Right lobe of liver (tissue), 6 donors: Measurements from ENCODE around the gene TCF4. TPM values are rescaled to one million over a fixed set of nuclear protein-coding genes. Genes with fewer than 3 reads are reported as not detected.

Experiments
- ATAC-seq, 4 donors: fragments of 200-7000 bp; cut with Tn5 transposase; one replicate each; pipeline ENCODE4 v1.9.1; 2020; ENCODE audit warnings: mild to moderate bottlenecking in 4 of 4, moderate library complexity in 4 of 4
- DNase-seq, 3 donors: peaks; one replicate each; pipeline ENCODE4 v3.0.0-alpha.2; 2020
- H3K27ac ChIP-seq, 3 donors: fragments of 200-600 bp; one replicate each; pipeline ENCODE4 v1.8.0; 2022
- H3K27me3 ChIP-seq, 2 donors: fragments of 200-600 bp; one replicate each; pipeline ENCODE4 v1.8.0; 2022
- H3K36me3 ChIP-seq, 4 donors: fragments of 200-600 bp; sonication (generic) in 1 of 4; one replicate each; pipeline versions ENCODE4 v1.5.1 to v1.8.0; 2017 to 2022; ENCODE audit warnings: control low read depth in 1 of 4
- H3K4me1 ChIP-seq, 4 donors: fragments of 200-600 bp; sonication (generic) in 1 of 4; one replicate each; pipeline versions ENCODE4 v1.5.1 to v1.8.0; 2017 to 2022; ENCODE audit warnings: control low read depth in 1 of 4
- H3K4me3 ChIP-seq, 3 donors: fragments of 200-600 bp; one replicate each; pipeline ENCODE4 v1.8.0; 2022
- H3K9me3 ChIP-seq, 4 donors: fragments of 200-600 bp; sonication (generic) in 1 of 4; one replicate each; pipeline versions ENCODE4 v1.5.1 to v1.8.0; 2017 to 2022; ENCODE audit warnings: control low read depth in 1 of 4
- CTCF ChIP-seq, 4 donors: fragments of 200-600 bp in 3 of 4; fragments of 450-650 bp in 1 of 4; IDR thresholded peaks; one replicate each; pipeline versions ENCODE4 v1.5.1 to v1.8.0; 2016 to 2022; ENCODE audit warnings: antibody characterized with exemption in 4 of 4, mild to moderate bottlenecking in 2 of 4
- POLR2A ChIP-seq: fragments of 450-650 bp; IDR thresholded peaks from one replicate; pipeline ENCODE4 v1.6.1; 2017; ENCODE audit warnings: antibody characterized with exemption, mild to moderate bottlenecking
- WGBS: methylation state at CpG from one replicate; pipeline ENCODE4 v1.1.6; 2018; ENCODE audit warnings: low coverage, low lambda C conversion rate; ENCODE audit not compliant: insufficient coverage; ENCODE audit errors: missing lambda C conversion rate; 5-methylcytosine and 5-hydroxymethylcytosine counted together
- intact Hi-C, 2 donors: fragments of 100-400 bp; cut with DNase I; formaldehyde crosslinking; loops; one replicate each; pipeline versions ENCODE4 v1.11.2 to v1.14.1; 2022
- total RNA-seq, 6 experiments: library from RNA; depleted of rRNA in 2 of 6; stranded (reverse); fragments of >200 nt in 2 of 6; fragmentation: NEBNext Ultra II Directional in 3 of 6; extraction: Animal tissue kit (Norgen Biotek cat#: 25700) in 3 of 6; gene quantifications; one replicate each; pipeline versions ENCODE4 v1.1.0 to v1.2.4, GENCODE V29; 2016 to 2023
- donor health status: DM: no; HTN: yes; CAD: no.
- donor health status: DM: no; HTN: no; CAD: no.
- donor health status: DM: no; HTN: no; CAD: no.
- donor health status: DM: no; HTN: yes; CAD: no.
- donor health status: DM: no; HTN: yes; CAD: no.

Gene TCF4
- total RNA-seq, 6 experiments from 2014 or later = 8.1 to 19.5 (median 10.4) TPM

GRCh38 chr18:55322178-55322735, 265.7 kb downstream of the TCF4 start:
- H3K36me3 ChIP-seq = no peaks in the 10 kb centered on the region
- no peak for TF ChIP-seq CTCF (IDR thresholded peaks at IDR 0.05)
- TF ChIP-seq POLR2A = peak; percentile 21
- peak; percentile 71 to 78 (median 76) for ATAC-seq
- intact Hi-C loops = no loop called here
- no peaks in the 10 kb centered on the region for H3K4me1 ChIP-seq
- peaks cover 0 to 11% of the 10 kb centered on the region in 2 donors for H3K27me3 ChIP-seq
- peak; percentile 56 to 62 (median 61) for DNase-seq
- WGBS = 2% methylated on average over 16 of the region's 30 CpGs
- peak overlapping the region; percentile 19 to 41 (median 23) for H3K4me3 ChIP-seq
- no peaks in the 10 kb centered on the region for H3K9me3 ChIP-seq
- H3K27ac ChIP-seq = peak overlapping the region; percentile 60 to 72 (median 71)

DNA sequence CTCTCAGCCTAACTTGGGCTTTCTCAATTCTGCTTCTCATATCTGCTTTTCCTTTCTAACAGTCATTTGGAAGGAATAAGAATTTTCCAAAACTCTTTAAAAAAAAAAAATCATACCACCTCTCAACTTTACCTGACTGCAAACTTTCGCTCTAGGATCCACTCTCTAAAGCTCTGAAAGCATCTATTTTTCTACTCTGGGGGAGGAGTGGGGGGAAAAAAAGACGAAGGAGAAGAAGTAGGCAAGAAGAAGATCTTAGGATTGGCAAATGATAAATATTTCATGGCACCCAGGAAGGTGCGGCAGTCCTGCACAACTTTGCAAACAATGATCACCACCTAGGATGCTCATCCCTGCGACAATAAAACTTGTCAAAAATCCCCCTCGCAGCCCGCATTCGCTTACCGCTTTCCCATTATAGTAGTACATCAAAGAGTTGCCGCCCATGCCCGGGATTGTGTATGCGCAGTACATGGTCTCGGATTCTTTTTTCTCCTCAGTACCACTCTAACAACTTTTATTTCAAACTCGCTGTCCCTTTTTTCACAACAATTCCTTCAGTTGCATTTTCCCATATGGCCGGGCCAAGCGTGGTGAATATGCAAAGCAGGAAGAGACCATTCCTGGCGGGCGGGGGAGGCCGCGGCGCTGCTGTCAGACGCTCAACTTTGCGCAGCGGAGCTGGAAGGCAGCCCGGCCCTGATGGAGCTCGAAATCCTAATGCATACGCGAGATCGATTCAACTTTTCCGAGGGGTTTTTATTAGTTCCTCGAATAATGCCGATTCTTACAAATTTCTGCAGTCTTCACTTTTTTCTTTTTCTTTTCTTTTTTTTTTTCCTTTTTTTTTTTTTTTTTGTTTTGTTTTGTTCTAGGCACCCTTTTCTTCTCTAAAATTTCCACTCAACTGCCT, 266.5 kb downstream of the TCF4 start:
- intact Hi-C loops = no loop called here
- ATAC-seq (peak; percentile 84 to 86 (median 85)), DNase-seq (peak; percentile 77 to 84 (median 84))
- Histone ChIP-seq H3K9me3 (no peaks in the 10 kb centered on the region), H3K4me3 (peak overlapping the region; percentile 23 to 41 (median 29)), H3K27me3 (peaks cover 0 to 11% of the 10 kb centered on the region in 2 donors), H3K36me3 (no peaks in the 10 kb centered on the region), H3K4me1 (no peaks in the 10 kb centered on the region), H3K27ac (peak overlapping the region; percentile 19 to 72 (median 67))
- TF ChIP-seq POLR2A = no peak
- no peak for TF ChIP-seq CTCF (IDR thresholded peaks at IDR 0.05)
- 5% methylated on average over 31 of the region's 31 CpGs for whole genome bisulfite sequencing

GRCh38 chr18:55320424-55321264, 267.3 kb downstream of the TCF4 start:
- Histone ChIP-seq H3K27me3 (peaks cover 0 to 11% of the 10 kb centered on the region in 2 donors), H3K9me3 (no peaks in the 10 kb centered on the region), H3K4me1 (no peaks in the 10 kb centered on the region), H3K4me3 (peak overlapping the region; percentile 23 to 41 (median 29)), H3K36me3 (no peaks in the 10 kb centered on the region), H3K27ac (peak overlapping the region in 2 of 3 donors; percentile 67 to 72)
- ATAC-seq (no peak), DNase-seq (no peak)
- intact Hi-C loops = no loop called here
- TF ChIP-seq CTCF (IDR thresholded peaks at IDR 0.05) (no peak), POLR2A (no peak)
- whole genome bisulfite sequencing = 33% methylated on average over 8 of the region's 8 CpGs

- no peak for TF ChIP-seq POLR2A
- TF ChIP-seq CTCF (IDR thresholded peaks at IDR 0.05) = no peak
These were observed 268.4 kb downstream of the TCF4 start for GRCh38 chr18:55319459-55320193.

More at GRCh38 chr18:55319459-55320193, 268.4 kb downstream of the TCF4 start:
- no peaks in the 10 kb centered on the region for H3K36me3 ChIP-seq
- intact Hi-C loops = no loop called here
- no peak for ATAC-seq
- H3K4me1 ChIP-seq = no peaks in the 10 kb centered on the region
- no peak for DNase-seq
- H3K27me3 ChIP-seq = peaks cover 0 to 11% of the 10 kb centered on the region in 2 donors
- WGBS = 50% methylated on average over 6 of the region's 6 CpGs
- H3K4me3 ChIP-seq = peak overlapping the region in 1 of 3 donors; percentile 6
- no peaks in the 10 kb centered on the region for H3K9me3 ChIP-seq
- H3K27ac ChIP-seq = peak overlapping the region in 2 of 3 donors; percentile 36 to 72
